Coronary artery (tissue), 2 donors: Measurements from ENCODE around the gene NIM1K.
"Not testable (repeated sequence)": the region's sequence is repeated elsewhere in the genome, so short reads cannot be mapped to it uniquely, and the experiment has no call there.

ENCODE experiments used
- DNase-seq: peaks from one replicate; pipeline ENCODE4 v3.0.0-alpha.2; 2017; ENCODE audit warnings: low spot score
- H3K27ac ChIP-seq, 2 donors: fragments of 200-600 bp; sonication (generic); one replicate each; pipeline ENCODE4 v1.5.1; 2016 to 2019
- H3K4me3 ChIP-seq: fragments of 200-600 bp; sonication (generic); 2 replicates; pipeline ENCODE4 v1.5.1; 2016; ENCODE audit warnings: mild to moderate bottlenecking, moderate library complexity
- CTCF ChIP-seq: fragments of 200-600 bp; sonication (generic); IDR thresholded peaks from one replicate; pipeline ENCODE4 v1.5.1; 2019; ENCODE audit warnings: antibody characterized with exemption

NIM1K gene

GRCh38 chr5:43197535-43197934, 5.5 kb downstream of the NIM1K start:
- Histone ChIP-seq H3K4me3 (no peak overlapping the region), H3K27ac (no peak overlapping the region)
- TF ChIP-seq CTCF: no peak
- no peak for DNase-seq

GRCh38 chr5:43201442-43201841, 9.4 kb downstream of the NIM1K start:
- not testable (repeated sequence) for DNase-seq, H3K4me3 ChIP-seq, H3K27ac ChIP-seq

- no peak for DNase-seq
- no peak overlapping the region for H3K4me3 ChIP-seq
- TF ChIP-seq CTCF: no peak
Measured at GRCh38 chr5:43202380-43202779, 10.4 kb downstream of the NIM1K start.

GRCh38 chr5:43203373-43203772, 11.3 kb downstream of the NIM1K start:
- no peak for TF ChIP-seq CTCF
- H3K4me3 ChIP-seq: no peak overlapping the region
- DNase-seq: no peak
- H3K27ac ChIP-seq: no peak overlapping the region

More at GRCh38 chr5:43202380-43202779, 10.4 kb downstream of the NIM1K start:
- H3K27ac ChIP-seq: no peak overlapping the region

- no peak for TF ChIP-seq CTCF
- no peak overlapping the region for H3K4me3 ChIP-seq
- no peak for DNase-seq
- no peak overlapping the region for H3K27ac ChIP-seq
Measured at GRCh38 chr5:43204958-43205357, 12.9 kb downstream of the NIM1K start.

GRCh38 chr5:43207601-43208000, 15.6 kb downstream of the NIM1K start:
- H3K27ac ChIP-seq: no peak overlapping the region
- TF ChIP-seq CTCF: no peak
- DNase-seq: no peak
- no peak overlapping the region for H3K4me3 ChIP-seq

GRCh38 chr5:43208658-43209057, 16.6 kb downstream of the NIM1K start:
- no peak for DNase-seq
- Histone ChIP-seq H3K27ac (no peak overlapping the region), H3K4me3 (no peak overlapping the region)
- no peak for TF ChIP-seq CTCF

GRCh38 chr5:43209060-43209459, 17.0 kb downstream of the NIM1K start:
- no peak for TF ChIP-seq CTCF
- DNase-seq: no peak
- no peak overlapping the region for H3K27ac ChIP-seq
- no peak overlapping the region for H3K4me3 ChIP-seq
